Transverse colon (tissue), 4 donors: ENCODE measurements around the gene MRFAP1.

ENCODE experiments used
- POLR2A ChIP-seq: fragments of 450-650 bp; IDR thresholded peaks from one replicate; pipeline ENCODE4 v1.6.1; 2016; ENCODE audit warnings: antibody characterized with exemption, mild to moderate bottlenecking, moderate library complexity
- POLR2AphosphoS5 ChIP-seq, 3 donors: sonication (generic); formaldehyde crosslinking; IDR thresholded peaks; one replicate each; pipeline ENCODE4 v1.6.1; 2016; ENCODE audit warnings: antibody characterized with exemption in 3 of 3
- TF ChIP-seq, protein P1 (sequence below), 5 experiments: fragments of 200-600 bp in 3 of 5; fragments of 450-650 bp in 2 of 5; sonication (generic) in 3 of 5; IDR thresholded peaks; 1 replicate in 2 of 5; 2 replicates in 3 of 5; pipeline ENCODE4 v1.5.1; 2016 to 2017; ENCODE audit warnings: antibody characterized with exemption in 5 of 5, inconsistent platforms in 3 of 5, mild to moderate bottlenecking in 2 of 5, moderate library complexity in 1 of 5

GRCh38 chr4:6616087-6616995 is 24.1 kb upstream of the MRFAP1 start:
- TF ChIP-seq, protein P1, sequence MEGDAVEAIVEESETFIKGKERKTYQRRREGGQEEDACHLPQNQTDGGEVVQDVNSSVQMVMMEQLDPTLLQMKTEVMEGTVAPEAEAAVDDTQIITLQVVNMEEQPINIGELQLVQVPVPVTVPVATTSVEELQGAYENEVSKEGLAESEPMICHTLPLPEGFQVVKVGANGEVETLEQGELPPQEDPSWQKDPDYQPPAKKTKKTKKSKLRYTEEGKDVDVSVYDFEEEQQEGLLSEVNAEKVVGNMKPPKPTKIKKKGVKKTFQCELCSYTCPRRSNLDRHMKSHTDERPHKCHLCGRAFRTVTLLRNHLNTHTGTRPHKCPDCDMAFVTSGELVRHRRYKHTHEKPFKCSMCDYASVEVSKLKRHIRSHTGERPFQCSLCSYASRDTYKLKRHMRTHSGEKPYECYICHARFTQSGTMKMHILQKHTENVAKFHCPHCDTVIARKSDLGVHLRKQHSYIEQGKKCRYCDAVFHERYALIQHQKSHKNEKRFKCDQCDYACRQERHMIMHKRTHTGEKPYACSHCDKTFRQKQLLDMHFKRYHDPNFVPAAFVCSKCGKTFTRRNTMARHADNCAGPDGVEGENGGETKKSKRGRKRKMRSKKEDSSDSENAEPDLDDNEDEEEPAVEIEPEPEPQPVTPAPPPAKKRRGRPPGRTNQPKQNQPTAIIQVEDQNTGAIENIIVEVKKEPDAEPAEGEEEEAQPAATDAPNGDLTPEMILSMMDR (IDR thresholded peaks at IDR 0.05) = no peak
- TF ChIP-seq POLR2AphosphoS5 (IDR thresholded peaks at IDR 0.05) (no peak), POLR2A (no peak)
